Hepatocyte (in vitro differentiated cells): ENCODE results near the gene TRAPPC2. TPM values are rescaled to one million over a fixed set of nuclear protein-coding genes. Genes with fewer than 3 reads are reported as not detected.
A peak's percentile ranks its signal among the peaks of the same experiment; 100 is the strongest.

Experiments
- DNase-seq: peaks from one replicate; pipeline ENCODE4 v3.0.0-alpha.2; 2016; ENCODE audit warnings: low spot score
- H2AFZ ChIP-seq: fragments of 200-600 bp; sonication (generic); 2 replicates; pipeline ENCODE4 v1.6.0; 2016; ENCODE audit warnings: antibody characterized with exemption, mild to moderate bottlenecking
- H3K27ac ChIP-seq: fragments of 200-600 bp; sonication (generic); 2 replicates; pipeline ENCODE4 v1.5.1; 2016; ENCODE audit warnings: mild to moderate bottlenecking
- H3K27me3 ChIP-seq: fragments of 200-600 bp; sonication (generic); 2 replicates; pipeline ENCODE4 v1.6.1; 2016
- H3K36me3 ChIP-seq: fragments of 200-600 bp; sonication (generic); replicated peaks from 2 replicates; pipeline ENCODE4 v1.5.1; 2016; ENCODE audit warnings: low read depth; ENCODE audit not compliant: insufficient read depth
- H3K4me1 ChIP-seq: fragments of 200-600 bp; sonication (generic); 2 replicates; pipeline ENCODE4 v1.5.1; 2016; ENCODE audit warnings: mild to moderate bottlenecking, moderate library complexity; ENCODE audit not compliant: insufficient read depth
- H3K4me2 ChIP-seq: fragments of 200-600 bp; sonication (generic); 2 replicates; pipeline ENCODE4 v1.6.0; 2016
- H3K4me3 ChIP-seq: fragments of 200-600 bp; sonication (generic); 2 replicates; pipeline ENCODE4 v1.5.1; 2016; ENCODE audit warnings: mild to moderate bottlenecking
- H3K79me2 ChIP-seq: fragments of 200-600 bp; sonication (generic); 2 replicates; pipeline ENCODE4 v1.6.0; 2017; ENCODE audit warnings: mild to moderate bottlenecking
- H3K9me2 ChIP-seq: fragments of 200-600 bp; sonication (generic); replicated peaks from 2 replicates; pipeline ENCODE4 v1.6.0; 2017; ENCODE audit warnings: mild to moderate bottlenecking; ENCODE audit not compliant: insufficient read depth
- H3K9me3 ChIP-seq: fragments of 200-600 bp; sonication (generic); 2 replicates; pipeline ENCODE4 v1.5.1; 2016; ENCODE audit warnings: low read depth, mild to moderate bottlenecking
- H4K20me1 ChIP-seq: fragments of 200-600 bp; sonication (generic); 2 replicates; pipeline ENCODE4 v1.6.0; 2016; ENCODE audit warnings: mild to moderate bottlenecking; ENCODE audit not compliant: insufficient read depth, poor library complexity, severe bottlenecking
- EZH2 ChIP-seq: fragments of 200-600 bp; sonication (generic); IDR thresholded peaks from 2 replicates; pipeline ENCODE4 v1.6.1; 2016; ENCODE audit warnings: antibody characterized with exemption, mild to moderate bottlenecking, borderline replicate concordance
- EZH2phosphoT487 ChIP-seq: fragments of 200-600 bp; sonication (generic); IDR thresholded peaks from one replicate; pipeline ENCODE4 v1.6.1; 2018; ENCODE audit warnings: antibody characterized with exemption, mild to moderate bottlenecking, low read depth, moderate library complexity; ENCODE audit not compliant: unreplicated experiment, severe bottlenecking
- WGBS: methylation state at CpG from one replicate; pipeline ENCODE4 v1.1.6; 2016; ENCODE audit warnings: low lambda C conversion rate; ENCODE audit errors: missing lambda C conversion rate; 5-methylcytosine and 5-hydroxymethylcytosine counted together
- polyA plus RNA-seq: library from polyadenylated mRNA; unstranded; fragments of >200 nt; fragmentation: Nextera tagmentation; extraction: Ambion mirVana; gene quantifications from 2 replicates; pipeline ENCODE4 v1.2.1, GENCODE V29; 2016
- total RNA-seq: library from RNA; depleted of rRNA; stranded (reverse); fragments of >200 nt; gene quantifications from 2 replicates; pipeline ENCODE4 v1.2.3, GENCODE V29; 2014
- TF ChIP-seq, protein P1 (sequence below): fragments of 200-600 bp; sonication (generic); IDR thresholded peaks from 2 replicates; pipeline ENCODE4 v1.5.1; 2016; ENCODE audit warnings: antibody characterized with exemption, mild to moderate bottlenecking; ENCODE audit not compliant: poor library complexity

TRAPPC2 gene
- total and polyA plus RNA-seq, 2 experiments from 2014 or later: 15.8 to 24.8 TPM

DNA sequence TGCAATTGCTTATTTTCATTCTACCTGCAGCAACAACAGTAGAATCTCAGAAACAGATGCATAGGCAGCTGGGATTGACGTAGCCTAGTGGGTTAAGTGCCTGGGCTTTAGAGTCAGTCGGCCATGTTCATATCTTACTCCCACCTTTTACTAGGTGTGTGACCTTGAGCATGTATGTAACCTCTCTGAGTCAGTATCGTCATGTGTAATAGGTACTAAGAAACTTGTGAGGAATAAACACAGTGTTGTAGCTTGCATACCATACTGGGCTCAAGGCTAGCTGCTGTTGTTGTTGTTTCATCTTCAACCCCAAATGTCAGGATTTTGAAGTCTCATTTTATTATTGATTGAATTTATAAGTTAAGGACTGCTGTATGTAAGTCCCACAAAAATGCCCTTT is 31.3 kb downstream of the TRAPPC2 start:
- no peaks in the 10 kb centered on the region for H3K27me3 ChIP-seq
- 75% methylated on average over 3 of the region's 3 CpGs for WGBS
- H4K20me1 ChIP-seq: peaks cover 25% of the 10 kb centered on the region
- H3K4me1 ChIP-seq: peaks cover 6% of the 10 kb centered on the region
- no peak overlapping the region for H3K4me2 ChIP-seq
- H3K4me3 ChIP-seq: no peak overlapping the region
- peaks cover 86% of the 10 kb centered on the region for H3K79me2 ChIP-seq
- no peaks in the 10 kb centered on the region for H3K9me3 ChIP-seq
- no peaks in the 10 kb centered on the region for H3K36me3 ChIP-seq
- H2AFZ ChIP-seq: no peak overlapping the region
- no peak for DNase-seq
- H3K27ac ChIP-seq: peak overlapping the region; percentile 2
- H3K9me2 ChIP-seq: no peaks in the 10 kb centered on the region
- TF ChIP-seq EZH2 (no peak), EZH2phosphoT487 (no peak)
- TF ChIP-seq, protein P1, sequence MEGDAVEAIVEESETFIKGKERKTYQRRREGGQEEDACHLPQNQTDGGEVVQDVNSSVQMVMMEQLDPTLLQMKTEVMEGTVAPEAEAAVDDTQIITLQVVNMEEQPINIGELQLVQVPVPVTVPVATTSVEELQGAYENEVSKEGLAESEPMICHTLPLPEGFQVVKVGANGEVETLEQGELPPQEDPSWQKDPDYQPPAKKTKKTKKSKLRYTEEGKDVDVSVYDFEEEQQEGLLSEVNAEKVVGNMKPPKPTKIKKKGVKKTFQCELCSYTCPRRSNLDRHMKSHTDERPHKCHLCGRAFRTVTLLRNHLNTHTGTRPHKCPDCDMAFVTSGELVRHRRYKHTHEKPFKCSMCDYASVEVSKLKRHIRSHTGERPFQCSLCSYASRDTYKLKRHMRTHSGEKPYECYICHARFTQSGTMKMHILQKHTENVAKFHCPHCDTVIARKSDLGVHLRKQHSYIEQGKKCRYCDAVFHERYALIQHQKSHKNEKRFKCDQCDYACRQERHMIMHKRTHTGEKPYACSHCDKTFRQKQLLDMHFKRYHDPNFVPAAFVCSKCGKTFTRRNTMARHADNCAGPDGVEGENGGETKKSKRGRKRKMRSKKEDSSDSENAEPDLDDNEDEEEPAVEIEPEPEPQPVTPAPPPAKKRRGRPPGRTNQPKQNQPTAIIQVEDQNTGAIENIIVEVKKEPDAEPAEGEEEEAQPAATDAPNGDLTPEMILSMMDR: no peak

- peaks cover 87% of the 10 kb centered on the region for H3K79me2 ChIP-seq
- H3K36me3 ChIP-seq: no peaks in the 10 kb centered on the region
- H3K4me2 ChIP-seq: no peak overlapping the region
- no peak overlapping the region for H3K4me3 ChIP-seq
- DNase-seq: no peak
- no peaks in the 10 kb centered on the region for H3K27me3 ChIP-seq
- H3K4me1 ChIP-seq: peaks cover 6% of the 10 kb centered on the region
- H2AFZ ChIP-seq: no peak overlapping the region
- 64% methylated on average over 5 of the region's 5 CpGs for WGBS
- TF ChIP-seq EZH2 (no peak), EZH2phosphoT487 (no peak)
- TF ChIP-seq, protein P1: no peak
- H3K27ac ChIP-seq: no peak overlapping the region
- peaks cover 31% of the 10 kb centered on the region for H4K20me1 ChIP-seq
- H3K9me3 ChIP-seq: no peaks in the 10 kb centered on the region
- no peaks in the 10 kb centered on the region for H3K9me2 ChIP-seq
These were observed 32.2 kb downstream of the TRAPPC2 start for GRCh38 chrX:13702111-13702789.

DNA sequence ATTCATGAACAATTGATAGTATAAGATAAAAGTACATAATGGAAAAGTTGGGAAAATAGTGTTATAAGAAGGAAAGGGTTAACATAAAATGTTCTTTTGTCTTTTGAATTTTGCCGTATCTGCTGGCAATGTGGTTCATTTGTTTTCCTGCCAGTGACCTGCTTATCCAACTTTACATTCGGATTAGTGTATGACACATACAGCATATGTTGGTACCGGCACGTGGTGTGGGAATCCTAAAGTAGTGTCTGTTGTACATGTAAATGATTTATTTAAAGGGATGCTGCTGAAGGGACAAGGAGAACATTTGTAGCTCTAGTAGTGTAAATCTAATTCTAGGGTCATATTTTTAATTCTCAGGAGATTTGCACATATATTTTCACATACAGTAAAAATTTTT is 34.0 kb downstream of the TRAPPC2 start:
- no peak overlapping the region for H3K4me3 ChIP-seq
- WGBS: 68% methylated on average over 4 of the region's 4 CpGs
- H3K36me3 ChIP-seq: no peaks in the 10 kb centered on the region
- H3K27ac ChIP-seq: no peak overlapping the region
- peaks cover 49% of the 10 kb centered on the region for H4K20me1 ChIP-seq
- peaks cover 93% of the 10 kb centered on the region for H3K79me2 ChIP-seq
- H3K9me3 ChIP-seq: no peaks in the 10 kb centered on the region
- no peaks in the 10 kb centered on the region for H3K9me2 ChIP-seq
- no peak overlapping the region for H2AFZ ChIP-seq
- H3K27me3 ChIP-seq: no peaks in the 10 kb centered on the region
- no peak for DNase-seq
- TF ChIP-seq EZH2phosphoT487: no peak
- no peak for TF ChIP-seq EZH2
- no peak overlapping the region for H3K4me2 ChIP-seq
- H3K4me1 ChIP-seq: peaks cover 6% of the 10 kb centered on the region

GRCh38 chrX:13699183-13699826 is 35.1 kb downstream of the TRAPPC2 start:
- Histone ChIP-seq H3K79me2 (peaks cover 96% of the 10 kb centered on the region), H3K4me2 (no peak overlapping the region), H4K20me1 (peaks cover 59% of the 10 kb centered on the region), H3K36me3 (no peaks in the 10 kb centered on the region), H3K9me2 (no peaks in the 10 kb centered on the region), H3K4me3 (no peak overlapping the region), H3K4me1 (peaks cover 11% of the 10 kb centered on the region), H3K27me3 (no peaks in the 10 kb centered on the region), H3K27ac (peak overlapping the region; percentile 40), H3K9me3 (no peaks in the 10 kb centered on the region), H2AFZ (no peak overlapping the region)
- no peak for TF ChIP-seq EZH2phosphoT487
- TF ChIP-seq, protein P1: no peak
- TF ChIP-seq EZH2: no peak
- DNase-seq: peak; percentile 50
- WGBS: 58% methylated on average over 7 of the region's 7 CpGs
